GM23338 (cell line): Measurements from ENCODE around the gene FHIT.

ENCODE experiments used
- EZH2phosphoT487 ChIP-seq: fragments of 200-600 bp; sonication (generic); IDR thresholded peaks from one replicate; pipeline ENCODE4 v1.8.1; 2018; ENCODE audit warnings: antibody characterized with exemption; ENCODE audit not compliant: unreplicated experiment
- POLR2AphosphoS5 ChIP-seq: IDR thresholded peaks from 2 replicates; pipeline ENCODE4 v1.6.1; 2016; ENCODE audit warnings: antibody characterized with exemption, low read depth
- TF ChIP-seq, protein P1 (sequence below), 2 experiments: fragments of 200-600 bp in 1 of 2; sonication (generic) in 1 of 2; conservative IDR thresholded peaks; 2 replicates each; pipeline versions ENCODE4 v1.5.1 to v1.6.1; 2016 to 2017; ENCODE audit warnings: antibody characterized with exemption in 2 of 2, low read depth in 2 of 2, mild to moderate bottlenecking in 2 of 2, moderate library complexity in 1 of 2

DNA sequence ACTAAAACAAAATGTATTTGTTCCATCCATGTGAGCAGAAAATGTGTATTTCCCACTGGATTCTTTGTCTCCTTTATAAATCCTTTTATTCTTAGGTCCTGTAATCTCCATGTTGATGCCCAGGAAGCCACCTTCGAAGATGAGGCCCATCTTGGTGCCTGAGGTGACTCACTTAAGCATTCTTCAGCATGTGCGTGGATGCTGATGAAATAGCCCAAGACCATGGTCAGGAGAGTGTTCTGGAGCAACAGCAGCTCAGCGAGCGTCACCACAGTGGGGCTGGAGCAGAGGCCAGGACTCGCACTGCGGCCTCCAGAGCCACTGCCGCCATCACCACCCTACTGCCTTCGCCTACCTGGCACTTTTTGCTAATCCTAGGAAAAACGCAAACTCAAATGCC lies 520.9 kb downstream of the FHIT start:
- TF ChIP-seq EZH2phosphoT487 = no peak
- TF ChIP-seq, protein P1, sequence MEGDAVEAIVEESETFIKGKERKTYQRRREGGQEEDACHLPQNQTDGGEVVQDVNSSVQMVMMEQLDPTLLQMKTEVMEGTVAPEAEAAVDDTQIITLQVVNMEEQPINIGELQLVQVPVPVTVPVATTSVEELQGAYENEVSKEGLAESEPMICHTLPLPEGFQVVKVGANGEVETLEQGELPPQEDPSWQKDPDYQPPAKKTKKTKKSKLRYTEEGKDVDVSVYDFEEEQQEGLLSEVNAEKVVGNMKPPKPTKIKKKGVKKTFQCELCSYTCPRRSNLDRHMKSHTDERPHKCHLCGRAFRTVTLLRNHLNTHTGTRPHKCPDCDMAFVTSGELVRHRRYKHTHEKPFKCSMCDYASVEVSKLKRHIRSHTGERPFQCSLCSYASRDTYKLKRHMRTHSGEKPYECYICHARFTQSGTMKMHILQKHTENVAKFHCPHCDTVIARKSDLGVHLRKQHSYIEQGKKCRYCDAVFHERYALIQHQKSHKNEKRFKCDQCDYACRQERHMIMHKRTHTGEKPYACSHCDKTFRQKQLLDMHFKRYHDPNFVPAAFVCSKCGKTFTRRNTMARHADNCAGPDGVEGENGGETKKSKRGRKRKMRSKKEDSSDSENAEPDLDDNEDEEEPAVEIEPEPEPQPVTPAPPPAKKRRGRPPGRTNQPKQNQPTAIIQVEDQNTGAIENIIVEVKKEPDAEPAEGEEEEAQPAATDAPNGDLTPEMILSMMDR (conservative IDR thresholded peaks at IDR 0.05; ENCODE audit: low read depth in 2 of 2) = no peak
- no peak for TF ChIP-seq POLR2AphosphoS5
